ENCODE results near the gene ZC3H14.
"Not testable (repeated sequence)": the region's sequence is repeated elsewhere in the genome, so short reads cannot be mapped to it uniquely, and the experiment has no call there.

Gene ZC3H14, protein sequence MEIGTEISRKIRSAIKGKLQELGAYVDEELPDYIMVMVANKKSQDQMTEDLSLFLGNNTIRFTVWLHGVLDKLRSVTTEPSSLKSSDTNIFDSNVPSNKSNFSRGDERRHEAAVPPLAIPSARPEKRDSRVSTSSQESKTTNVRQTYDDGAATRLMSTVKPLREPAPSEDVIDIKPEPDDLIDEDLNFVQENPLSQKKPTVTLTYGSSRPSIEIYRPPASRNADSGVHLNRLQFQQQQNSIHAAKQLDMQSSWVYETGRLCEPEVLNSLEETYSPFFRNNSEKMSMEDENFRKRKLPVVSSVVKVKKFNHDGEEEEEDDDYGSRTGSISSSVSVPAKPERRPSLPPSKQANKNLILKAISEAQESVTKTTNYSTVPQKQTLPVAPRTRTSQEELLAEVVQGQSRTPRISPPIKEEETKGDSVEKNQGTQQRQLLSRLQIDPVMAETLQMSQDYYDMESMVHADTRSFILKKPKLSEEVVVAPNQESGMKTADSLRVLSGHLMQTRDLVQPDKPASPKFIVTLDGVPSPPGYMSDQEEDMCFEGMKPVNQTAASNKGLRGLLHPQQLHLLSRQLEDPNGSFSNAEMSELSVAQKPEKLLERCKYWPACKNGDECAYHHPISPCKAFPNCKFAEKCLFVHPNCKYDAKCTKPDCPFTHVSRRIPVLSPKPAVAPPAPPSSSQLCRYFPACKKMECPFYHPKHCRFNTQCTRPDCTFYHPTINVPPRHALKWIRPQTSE

DNA sequence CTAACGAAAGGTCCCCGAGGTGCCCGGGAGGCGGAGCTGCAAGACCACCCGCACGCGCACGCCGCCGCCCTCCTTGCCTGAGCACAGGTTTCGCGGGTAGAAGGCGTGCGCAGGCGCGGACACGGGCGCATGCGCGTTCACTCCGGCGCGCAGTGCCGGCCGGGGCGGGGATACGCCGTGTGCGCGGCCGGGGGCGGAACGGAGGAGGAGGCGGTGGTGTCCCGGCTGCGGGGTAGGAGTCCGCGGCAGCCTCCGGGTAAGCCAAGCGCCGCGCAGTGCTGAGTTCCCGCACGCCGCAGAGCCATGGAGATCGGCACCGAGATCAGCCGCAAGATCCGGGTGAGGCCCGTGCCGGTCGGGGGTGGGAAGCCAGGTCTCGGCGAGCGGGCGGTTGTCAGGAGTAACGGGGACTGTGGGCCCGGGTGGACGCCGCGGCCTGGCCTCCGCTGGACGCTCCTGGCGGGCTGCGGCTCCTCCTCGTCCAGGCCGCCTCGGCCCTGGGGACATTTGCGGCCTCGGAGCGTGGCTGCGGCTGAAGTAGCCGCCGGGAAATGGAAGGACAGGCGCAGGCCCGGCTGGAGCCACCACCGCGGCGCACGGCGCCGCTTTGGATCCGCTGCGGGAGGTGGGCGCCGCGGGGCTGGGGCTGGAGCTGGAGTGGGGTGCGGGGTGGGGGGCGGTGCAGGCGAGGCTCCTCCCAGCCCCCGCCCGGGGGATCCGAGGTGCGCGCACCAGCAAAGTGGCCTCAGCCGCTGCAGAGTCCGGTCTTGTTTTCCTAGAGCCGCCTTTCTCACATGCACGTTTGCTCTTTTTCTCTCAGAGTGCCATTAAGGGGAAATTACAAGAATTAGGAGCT is at the start of gene ZC3H14:
Gene ZC3H14 (plus strand): TSS at position 207 of the 856 bp plus-strand sequence. CDS start 97 bp downstream, at position 304.
- DNase-seq: peak; percentile 85
- in situ Hi-C loops (cut with HindIII; ENCODE audit: low pct_ligation_motif_present, low pct_unique_long_range_greater_than_20kb, low sequenced_read_pairs): no loop called here

DNA sequence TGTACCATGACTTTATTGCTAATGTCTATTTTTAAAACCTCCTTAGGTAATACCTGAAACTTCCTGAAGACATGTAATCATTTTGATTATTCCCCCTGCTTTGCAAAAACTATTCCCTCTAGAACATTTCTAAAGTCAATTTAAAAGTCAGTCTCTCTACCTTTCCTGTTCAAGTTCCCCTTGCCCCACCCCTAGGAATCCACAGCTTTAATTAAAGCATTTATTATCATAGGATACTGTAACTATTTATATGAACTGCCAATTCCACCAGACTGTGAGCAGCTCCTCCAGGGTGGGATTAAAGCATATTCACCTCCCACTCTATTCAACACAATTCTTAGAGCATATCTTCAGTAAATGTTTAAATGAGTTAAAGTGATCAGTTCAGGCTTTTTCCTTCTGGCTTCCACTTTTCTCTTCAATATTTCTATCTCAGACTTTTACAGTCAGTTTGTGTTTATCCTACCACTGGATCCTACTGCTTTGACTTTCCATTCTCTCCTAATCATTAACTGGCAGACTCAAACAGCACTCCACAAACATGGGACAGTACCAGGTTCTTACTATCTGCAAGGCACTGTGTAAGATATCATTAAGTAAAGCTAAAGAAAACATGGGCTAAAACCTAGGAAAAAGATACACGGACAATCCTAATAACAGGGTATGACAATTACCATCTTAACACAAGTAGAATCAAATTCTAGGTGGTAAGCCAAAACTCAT is 47.2 kb upstream of the ZC3H14 start:
- in situ Hi-C loops (cut with HindIII; ENCODE audit: low pct_ligation_motif_present, low pct_unique_long_range_greater_than_20kb, low sequenced_read_pairs): no loop called here

DNA sequence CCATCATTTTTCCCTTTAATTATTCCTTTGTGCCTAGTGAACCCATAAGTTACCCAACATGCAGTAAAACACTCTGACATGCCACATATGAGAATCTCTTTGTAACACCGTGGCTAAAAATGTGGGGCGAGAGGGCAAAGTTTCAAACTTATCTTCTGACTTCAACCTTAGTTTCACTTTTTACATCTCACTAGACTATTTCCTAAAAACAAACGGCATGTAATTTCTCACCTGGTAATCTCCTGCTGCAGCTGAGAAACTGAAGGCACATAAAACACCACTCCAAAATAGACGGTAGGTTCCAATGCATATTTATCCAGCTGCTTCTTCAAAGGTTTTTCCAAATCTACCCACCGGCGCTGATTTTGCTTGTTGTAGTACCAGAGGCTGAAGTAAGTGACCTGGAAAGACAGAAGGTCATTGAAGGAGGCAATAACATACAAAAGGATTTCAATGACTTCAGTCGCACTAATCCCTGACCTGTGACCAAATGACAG is 45.9 kb upstream of the ZC3H14 start:
- DNase-seq: no peak
- in situ Hi-C loops (cut with HindIII; ENCODE audit: low pct_ligation_motif_present, low pct_unique_long_range_greater_than_20kb, low sequenced_read_pairs): no loop called here

More for the DNA sequence above, 47.2 kb upstream of the ZC3H14 start:
- no peak for DNase-seq

DNA sequence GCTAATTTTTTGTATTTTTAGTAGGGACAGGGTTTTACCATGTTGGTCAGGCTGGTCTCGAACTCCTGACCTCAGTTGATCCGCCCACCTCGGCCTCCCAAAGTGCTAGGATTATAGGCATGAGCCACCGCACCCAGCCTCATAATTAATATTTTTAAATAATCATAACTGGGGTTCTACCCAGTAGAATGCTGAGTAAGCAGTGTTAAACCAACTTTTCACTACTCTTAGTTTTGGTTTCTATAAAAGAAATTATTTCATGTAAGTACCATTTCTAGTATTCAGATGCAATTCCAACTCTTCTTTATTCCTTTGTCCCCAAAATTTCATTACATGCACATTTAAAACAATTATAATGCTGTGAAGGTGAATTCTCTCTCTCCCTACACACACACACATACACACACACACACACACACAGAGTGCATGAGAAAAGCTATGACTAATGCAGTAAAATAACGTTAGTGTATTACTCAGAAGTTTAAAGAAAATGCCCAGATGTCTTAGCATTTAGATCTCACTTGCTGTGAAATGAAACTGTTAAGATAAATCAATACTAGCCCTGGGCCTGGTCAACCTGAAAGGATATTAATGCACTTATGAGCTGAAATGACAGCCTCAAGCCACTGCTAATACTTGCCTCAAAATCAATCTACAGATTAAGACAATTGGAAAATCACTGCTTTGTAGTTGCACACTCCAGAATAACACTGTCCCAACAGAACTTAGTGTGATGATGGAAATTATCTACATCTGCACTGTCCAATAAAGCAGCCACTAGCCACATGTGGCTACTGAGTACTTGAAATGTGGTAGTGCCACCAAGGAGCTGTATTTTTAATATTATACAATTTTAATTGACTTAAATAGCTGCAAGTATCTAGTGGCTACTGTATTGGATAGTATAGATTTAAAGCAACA is 44.0 kb upstream of the ZC3H14 start:
- in situ Hi-C loops (cut with HindIII; ENCODE audit: low pct_ligation_motif_present, low pct_unique_long_range_greater_than_20kb, low sequenced_read_pairs): no loop called here

DNA sequence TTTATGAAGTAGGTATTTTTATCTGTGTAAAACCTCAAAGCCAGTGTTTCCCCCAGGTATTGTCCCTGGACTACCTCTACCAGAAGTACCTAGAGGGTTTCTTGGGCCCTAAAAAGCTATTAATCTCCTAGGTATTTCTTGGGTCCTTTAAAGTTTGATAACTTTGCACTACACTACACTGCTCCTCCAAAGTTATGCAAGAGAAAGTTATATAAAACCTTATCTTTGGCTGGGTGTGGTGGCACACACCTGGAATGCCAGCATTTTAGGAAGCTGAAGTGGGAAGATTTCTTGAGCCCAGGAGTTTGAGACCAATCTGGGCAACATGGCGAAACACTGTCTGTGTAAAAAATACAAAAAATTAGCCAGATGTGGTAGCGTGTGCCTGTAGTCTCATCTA is 42.9 kb upstream of the ZC3H14 start:
- DNase-seq: no peak
- in situ Hi-C loops (cut with HindIII; ENCODE audit: low pct_ligation_motif_present, low pct_unique_long_range_greater_than_20kb, low sequenced_read_pairs): no loop called here

More for the DNA sequence above, 44.0 kb upstream of the ZC3H14 start:
- peak; percentile 42 for DNase-seq

DNA sequence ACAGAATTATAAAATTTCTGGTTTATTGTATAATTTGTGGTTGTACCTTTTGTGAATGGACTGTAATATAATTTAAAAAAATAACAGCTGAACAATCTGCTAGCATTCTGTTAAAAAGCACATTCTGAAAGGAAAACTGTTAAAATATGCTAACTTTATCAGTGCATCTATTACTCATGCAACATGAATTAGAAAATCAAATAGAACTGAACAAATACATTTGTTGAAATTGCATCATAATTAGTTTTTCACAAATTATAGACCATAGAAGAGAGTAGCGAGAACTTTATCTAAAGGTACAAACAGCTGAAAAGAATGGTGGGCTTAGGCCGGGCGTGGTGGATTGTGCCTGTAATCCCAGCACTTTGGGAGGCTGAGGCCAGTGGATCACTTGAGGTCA is 41.0 kb upstream of the ZC3H14 start:
- in situ Hi-C loops (cut with HindIII; ENCODE audit: low pct_ligation_motif_present, low pct_unique_long_range_greater_than_20kb, low sequenced_read_pairs): no loop called here
- DNase-seq: no peak

DNA sequence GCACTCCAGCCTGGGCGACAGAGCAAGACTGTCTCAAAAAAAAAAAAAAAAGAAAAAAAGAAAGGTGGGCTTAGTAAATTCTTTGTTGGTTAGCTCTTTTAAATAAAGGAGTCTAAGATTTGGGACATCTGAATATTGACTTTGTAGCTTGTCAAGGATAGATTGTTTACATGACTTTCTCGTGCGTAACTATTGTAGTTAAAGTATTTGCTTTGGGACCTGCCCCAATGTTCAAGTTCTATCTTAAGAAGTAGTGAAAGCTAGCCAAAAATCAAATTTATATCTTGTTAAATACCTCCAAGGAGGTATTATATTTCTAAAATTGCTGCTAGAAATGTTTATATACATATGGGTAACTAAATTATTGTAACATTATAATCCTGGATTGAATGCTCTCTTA is 40.4 kb upstream of the ZC3H14 start:
- in situ Hi-C loops (cut with HindIII; ENCODE audit: low pct_ligation_motif_present, low pct_unique_long_range_greater_than_20kb, low sequenced_read_pairs): no loop called here
- DNase-seq: no peak

DNA sequence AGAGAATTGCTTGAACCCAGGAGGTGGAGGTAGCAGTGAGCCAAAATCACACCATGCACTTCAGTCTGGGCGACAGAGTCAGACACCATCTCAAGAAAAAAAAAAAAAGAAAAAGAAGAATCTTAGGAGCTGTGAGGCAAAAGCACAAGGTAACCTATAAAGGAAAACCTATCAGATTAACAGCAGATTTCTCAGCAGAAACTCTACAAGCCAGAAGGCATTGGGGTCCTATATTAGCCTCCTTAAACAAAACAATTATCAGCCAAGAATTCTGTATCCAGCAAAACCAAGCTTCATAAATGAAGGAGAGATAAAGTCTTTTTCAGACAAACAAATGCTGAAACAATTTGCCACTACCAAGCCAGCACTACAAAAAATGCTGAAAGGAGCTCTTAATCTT is 32.9 kb upstream of the ZC3H14 start:
- in situ Hi-C loops (cut with HindIII; ENCODE audit: low pct_ligation_motif_present, low pct_unique_long_range_greater_than_20kb, low sequenced_read_pairs); DNase-seq: not testable (repeated sequence)

DNA sequence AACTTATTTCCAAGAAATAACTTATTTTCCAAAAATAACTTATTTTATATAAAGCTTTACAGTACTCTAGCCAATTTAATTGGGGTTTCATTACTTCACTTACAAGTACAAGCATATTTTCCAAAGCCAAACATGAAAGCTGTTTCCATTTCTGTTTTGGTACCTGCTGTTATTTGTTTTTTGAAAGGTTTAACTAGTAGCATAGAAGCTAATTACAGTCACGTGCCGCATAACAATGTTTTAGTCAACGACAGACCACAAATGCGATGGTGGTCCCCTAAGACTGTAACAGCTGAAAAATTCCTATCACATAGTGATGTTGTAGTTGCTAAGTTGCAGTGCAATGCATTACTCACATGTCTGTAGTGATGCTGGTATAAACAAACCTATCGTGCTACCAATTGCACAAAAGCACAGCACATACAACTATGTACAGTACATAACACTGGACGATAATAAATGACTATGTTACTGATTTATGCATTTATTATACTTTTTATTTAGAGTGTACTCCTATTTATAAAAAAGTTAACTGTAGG is 29.7 kb upstream of the ZC3H14 start:
- in situ Hi-C loops (cut with HindIII; ENCODE audit: low pct_ligation_motif_present, low pct_unique_long_range_greater_than_20kb, low sequenced_read_pairs): no loop called here
- DNase-seq: no peak

DNA sequence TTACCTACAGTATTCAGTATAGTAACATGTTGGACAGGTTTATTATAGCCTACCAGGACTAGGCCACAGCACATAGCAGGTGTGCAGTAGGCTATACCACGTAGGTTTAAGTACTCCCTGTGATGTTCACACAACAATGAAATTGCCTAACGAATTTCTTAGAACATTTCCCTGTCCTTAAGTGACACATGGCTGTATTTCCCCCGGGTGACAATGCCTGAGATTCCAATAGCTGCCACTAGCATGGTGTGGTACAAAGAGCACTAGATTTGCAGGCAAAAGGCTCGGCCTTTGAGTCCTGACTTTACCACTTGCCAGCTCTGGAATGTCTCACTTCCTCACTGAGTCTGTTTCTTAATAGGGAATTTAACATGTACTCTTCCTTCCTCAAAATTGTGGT is 27.7 kb upstream of the ZC3H14 start:
- in situ Hi-C loops (cut with HindIII; ENCODE audit: low pct_ligation_motif_present, low pct_unique_long_range_greater_than_20kb, low sequenced_read_pairs): no loop called here
- DNase-seq: no peak

DNA sequence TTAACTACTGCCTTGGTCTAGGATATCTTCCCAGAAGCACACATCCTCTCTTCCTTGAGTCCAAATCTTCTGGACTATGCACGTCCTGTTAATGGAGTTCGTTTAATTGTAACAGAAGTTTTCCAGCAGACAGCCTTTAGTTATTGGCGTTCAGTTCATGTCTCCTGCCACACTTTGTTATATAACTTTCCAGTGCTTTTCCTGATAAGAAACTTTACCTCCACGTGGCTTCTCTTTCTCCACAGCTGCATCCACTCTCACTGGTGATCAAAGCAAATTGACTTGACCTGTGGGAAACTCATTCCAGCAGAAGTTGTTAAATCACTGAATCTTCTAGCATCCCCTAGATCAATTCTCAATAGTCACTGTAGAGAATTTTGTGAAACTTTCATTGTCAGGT is 27.0 kb upstream of the ZC3H14 start:
- in situ Hi-C loops (cut with HindIII; ENCODE audit: low pct_ligation_motif_present, low pct_unique_long_range_greater_than_20kb, low sequenced_read_pairs): no loop called here

DNA sequence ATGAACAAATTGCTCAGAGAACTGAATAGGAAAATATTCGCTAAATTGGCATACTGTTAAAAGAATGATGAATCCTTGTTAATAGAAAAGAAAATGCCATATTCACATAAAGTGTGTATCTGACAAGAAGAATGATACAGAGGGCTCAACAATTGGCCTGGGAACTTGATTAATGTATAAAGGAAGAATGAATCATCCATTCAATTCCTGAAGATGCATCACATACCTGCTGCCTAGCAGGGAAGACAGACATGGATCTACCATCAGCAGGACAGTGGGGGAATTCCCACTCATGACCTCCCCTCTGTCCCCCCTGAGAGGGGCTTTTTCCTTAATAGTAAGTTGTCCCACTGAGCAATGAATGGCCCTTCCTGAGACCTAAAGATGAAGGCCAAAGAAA is 21.5 kb upstream of the ZC3H14 start:
- in situ Hi-C loops (cut with HindIII; ENCODE audit: low pct_ligation_motif_present, low pct_unique_long_range_greater_than_20kb, low sequenced_read_pairs): no loop called here

More for the DNA sequence above, 27.0 kb upstream of the ZC3H14 start:
- DNase-seq: no peak

DNA sequence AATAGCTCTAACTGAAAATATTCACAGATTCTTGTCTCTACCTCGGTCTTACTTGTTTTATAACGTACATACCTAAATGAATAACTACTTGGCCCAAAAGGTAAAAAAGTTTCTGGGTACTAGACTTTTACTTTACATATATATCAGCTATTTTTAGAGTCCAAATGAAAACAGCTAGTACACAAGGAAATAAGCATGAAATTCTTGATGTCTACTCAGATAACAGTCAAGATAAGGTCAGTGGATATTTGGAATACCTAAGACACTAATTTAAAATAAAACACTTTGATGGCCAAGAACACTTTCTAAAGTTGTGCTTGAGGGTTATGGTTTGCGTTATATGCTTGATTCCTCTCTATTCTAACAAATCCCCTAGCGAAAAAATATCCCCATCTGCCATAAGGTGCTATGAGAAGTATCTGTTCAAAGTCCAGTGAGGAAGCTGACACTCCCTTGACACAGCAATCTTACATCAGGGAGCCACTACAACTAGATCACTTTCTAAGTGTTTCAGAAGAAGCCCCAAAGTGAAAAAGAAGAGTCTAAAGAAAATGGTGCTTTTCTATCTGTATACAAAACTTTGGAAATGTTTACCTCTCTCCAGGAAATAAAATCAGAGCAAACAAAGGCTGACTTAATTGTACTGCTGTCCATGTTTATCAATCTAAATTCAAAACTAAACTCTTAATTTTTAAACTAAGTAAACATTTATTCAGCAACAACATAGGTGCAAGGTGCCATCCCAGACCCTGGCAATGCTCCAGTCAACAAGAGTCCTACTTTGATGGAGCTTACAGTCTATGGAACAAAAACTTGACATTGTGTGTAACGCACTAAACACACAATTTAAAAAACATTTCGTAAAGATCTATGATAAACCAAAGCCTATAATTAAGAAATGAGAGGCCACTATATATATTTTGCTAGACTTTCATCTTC is 19.7 kb upstream of the ZC3H14 start:
- in situ Hi-C loops (cut with HindIII; ENCODE audit: low pct_ligation_motif_present, low pct_unique_long_range_greater_than_20kb, low sequenced_read_pairs): no loop called here
- no peak for DNase-seq

More for the DNA sequence above, 21.5 kb upstream of the ZC3H14 start:
- DNase-seq: peak; percentile 30

DNA sequence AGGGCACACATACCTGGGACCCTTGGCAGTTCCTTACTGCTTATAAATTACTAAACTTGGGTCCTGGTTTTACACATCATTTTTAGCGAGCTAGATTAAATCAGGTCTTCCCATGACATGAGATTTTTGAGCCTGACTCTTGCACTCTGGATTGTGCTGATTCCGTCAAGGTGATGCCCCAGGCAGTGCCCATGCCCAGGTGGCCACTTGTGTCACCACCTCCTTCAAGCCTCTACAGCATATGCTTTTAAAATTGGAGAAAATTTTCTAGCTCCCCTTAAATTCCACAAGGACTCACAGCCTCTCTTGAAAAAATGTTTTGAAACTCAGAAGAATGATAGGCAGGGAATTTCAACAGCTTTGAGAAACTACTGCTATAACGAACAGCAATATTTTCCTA is 17.6 kb upstream of the ZC3H14 start:
- in situ Hi-C loops (cut with HindIII; ENCODE audit: low pct_ligation_motif_present, low pct_unique_long_range_greater_than_20kb, low sequenced_read_pairs): no loop called here
- DNase-seq: no peak

DNA sequence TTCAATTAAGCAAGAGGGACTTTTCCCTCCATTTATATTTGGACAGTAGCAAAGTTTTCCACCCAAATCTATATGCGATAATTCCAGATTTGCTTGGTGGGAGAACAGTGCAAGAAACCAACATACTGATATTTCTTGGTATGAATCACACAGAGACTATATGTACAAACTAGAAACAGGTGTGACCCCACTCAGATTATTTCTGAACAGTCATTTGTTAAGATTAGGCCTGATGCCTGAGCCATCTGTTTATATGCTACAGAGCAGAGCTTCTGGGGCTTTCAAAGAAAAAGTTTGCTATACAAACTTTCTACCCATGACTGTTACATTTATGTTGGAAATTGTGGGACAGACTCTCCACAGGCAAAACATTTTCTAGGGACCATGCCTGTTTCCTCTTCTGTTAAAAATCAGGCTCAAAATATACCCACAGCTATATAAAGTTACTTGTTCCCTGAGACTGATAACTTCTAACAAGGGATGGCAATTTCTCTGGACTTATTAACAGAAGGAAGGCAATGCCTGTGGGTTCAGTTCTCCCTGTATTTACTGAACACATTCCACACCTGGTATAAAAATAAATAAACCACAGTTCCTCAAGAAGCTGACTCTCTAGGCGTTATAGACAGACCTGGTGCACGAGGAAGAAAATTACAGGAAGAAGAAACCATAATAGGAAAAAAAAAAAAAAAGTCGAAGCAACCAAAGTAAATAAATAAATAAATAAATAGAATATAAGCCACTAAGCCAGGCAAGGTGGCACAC is 16.0 kb upstream of the ZC3H14 start:
- in situ Hi-C loops (cut with HindIII; ENCODE audit: low pct_ligation_motif_present, low pct_unique_long_range_greater_than_20kb, low sequenced_read_pairs): no loop called here
- no peak for DNase-seq
